Astrocyte of the cerebellum (primary cell): ENCODE results near the gene FAM107B.
A peak's percentile ranks its signal among the peaks of the same experiment; 100 is the strongest.

Source experiments
- DNase-seq: peaks from one replicate; pipeline ENCODE4 v3.0.0-alpha.2; 2011; ENCODE audit warnings: low read depth
- H3K4me3 ChIP-seq: 2 replicates; pipeline ENCODE4 v1.5.1; 2011; ENCODE audit warnings: mild to moderate bottlenecking, low read depth, low read length, moderate library complexity
- in situ Hi-C: cut with HindIII; loops from 2 replicates; pipeline ENCODE4 v1.10.0; 2017; ENCODE audit warnings: low sequenced_read_pairs
- TF ChIP-seq, protein P1 (sequence below): IDR thresholded peaks from 2 replicates; pipeline ENCODE4 v1.5.1; 2012; ENCODE audit warnings: low read length, low read depth, moderate library complexity, mild to moderate bottlenecking; ENCODE audit errors: missing control alignments

Gene FAM107B

DNA sequence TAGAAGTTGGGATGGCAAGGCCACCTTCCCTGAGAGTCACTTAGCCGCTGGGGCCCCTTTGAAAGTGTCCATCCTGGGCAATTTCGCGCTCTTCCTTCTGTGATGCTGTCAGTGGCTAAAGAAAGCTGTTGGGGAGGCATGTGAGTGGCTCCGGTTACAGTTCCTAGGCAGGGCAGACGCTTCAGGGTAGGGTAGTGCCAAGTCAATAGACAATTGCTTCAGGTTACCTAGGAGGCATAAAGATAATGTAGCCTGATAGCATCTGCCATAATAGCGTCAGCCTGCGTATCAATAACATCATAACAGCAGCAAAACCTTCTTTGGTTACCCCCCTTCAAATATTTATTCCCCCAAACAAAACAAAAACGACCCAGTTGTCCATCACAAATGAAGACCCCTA, at the start of gene FAM107B:
Gene FAM107B (minus strand): TSS at position 101 of the 400 bp plus-strand sequence. CDS start 234 bp downstream, outside the sequence.
- TF ChIP-seq, protein P1, sequence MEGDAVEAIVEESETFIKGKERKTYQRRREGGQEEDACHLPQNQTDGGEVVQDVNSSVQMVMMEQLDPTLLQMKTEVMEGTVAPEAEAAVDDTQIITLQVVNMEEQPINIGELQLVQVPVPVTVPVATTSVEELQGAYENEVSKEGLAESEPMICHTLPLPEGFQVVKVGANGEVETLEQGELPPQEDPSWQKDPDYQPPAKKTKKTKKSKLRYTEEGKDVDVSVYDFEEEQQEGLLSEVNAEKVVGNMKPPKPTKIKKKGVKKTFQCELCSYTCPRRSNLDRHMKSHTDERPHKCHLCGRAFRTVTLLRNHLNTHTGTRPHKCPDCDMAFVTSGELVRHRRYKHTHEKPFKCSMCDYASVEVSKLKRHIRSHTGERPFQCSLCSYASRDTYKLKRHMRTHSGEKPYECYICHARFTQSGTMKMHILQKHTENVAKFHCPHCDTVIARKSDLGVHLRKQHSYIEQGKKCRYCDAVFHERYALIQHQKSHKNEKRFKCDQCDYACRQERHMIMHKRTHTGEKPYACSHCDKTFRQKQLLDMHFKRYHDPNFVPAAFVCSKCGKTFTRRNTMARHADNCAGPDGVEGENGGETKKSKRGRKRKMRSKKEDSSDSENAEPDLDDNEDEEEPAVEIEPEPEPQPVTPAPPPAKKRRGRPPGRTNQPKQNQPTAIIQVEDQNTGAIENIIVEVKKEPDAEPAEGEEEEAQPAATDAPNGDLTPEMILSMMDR: no peak
- in situ Hi-C loops: no loop called here
- no peak for DNase-seq
- no peak within 1 kb of the TSS for H3K4me3 ChIP-seq

DNA sequence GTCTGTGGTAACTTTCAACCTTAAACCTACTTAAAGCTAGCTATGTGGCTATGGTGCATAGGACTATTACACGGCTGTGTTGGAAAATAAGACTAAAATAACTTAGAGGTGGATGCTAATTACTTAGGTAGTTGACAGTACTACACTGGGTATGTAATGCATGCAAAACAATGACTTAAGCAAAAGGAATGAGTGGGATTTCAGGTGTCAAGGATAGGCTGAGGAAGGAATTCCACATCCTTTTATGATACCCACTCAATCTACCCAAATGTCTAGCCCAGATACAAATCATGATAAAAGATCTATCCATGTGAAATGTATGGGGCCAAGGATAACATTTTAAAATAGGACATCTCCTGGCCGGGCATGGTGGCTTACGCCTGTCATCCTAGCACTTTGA, 49.3 kb upstream of the FAM107B start:
- TF ChIP-seq, protein P1: no peak
- in situ Hi-C loops: no loop called here
- no peak overlapping the region for H3K4me3 ChIP-seq
- DNase-seq: no peak

DNA sequence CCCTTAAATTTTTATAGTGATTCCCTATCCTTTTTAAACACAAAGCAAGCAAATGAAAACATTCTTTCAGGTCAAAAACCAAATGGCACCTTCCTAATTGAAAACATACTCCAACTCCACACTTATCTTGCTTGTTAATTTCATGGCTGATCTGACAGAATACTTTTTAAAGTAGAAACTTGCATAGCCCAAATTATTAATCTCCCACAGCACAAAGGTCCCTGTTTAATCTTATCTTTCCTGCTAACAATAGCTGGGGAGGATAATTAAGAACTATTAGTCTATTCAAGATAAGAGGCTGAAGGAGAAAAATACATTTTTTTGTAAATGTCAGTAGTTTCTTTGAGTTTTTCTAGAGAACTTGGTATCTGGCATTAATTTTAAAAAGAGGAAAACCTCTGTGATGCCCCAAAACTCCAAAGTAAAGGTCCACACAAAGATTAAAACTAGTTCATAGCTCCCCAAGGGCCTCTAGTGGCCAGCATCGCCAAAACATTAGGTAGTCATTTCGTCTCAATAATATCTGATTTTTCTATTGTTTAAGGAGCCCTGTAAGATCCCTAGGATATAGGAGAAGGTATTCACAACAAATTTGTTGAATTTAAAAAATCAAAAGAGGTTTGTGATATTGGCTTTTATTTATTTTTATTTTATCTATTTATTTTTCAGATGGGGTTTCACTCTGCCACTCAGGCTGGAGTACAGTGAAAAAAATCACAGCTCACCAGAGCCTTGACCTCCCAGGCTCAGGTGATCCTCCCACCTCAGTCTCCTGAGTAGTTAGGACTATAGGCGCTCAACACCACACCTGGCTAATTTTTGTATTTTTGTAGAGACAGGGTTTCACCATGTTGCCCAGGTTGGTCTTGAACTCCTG, 48.4 kb upstream of the FAM107B start:
- DNase-seq: peak; percentile 24
- no peak overlapping the region for H3K4me3 ChIP-seq
- TF ChIP-seq, protein P1: peak; percentile 78
- in situ Hi-C loops: no loop called here

DNA sequence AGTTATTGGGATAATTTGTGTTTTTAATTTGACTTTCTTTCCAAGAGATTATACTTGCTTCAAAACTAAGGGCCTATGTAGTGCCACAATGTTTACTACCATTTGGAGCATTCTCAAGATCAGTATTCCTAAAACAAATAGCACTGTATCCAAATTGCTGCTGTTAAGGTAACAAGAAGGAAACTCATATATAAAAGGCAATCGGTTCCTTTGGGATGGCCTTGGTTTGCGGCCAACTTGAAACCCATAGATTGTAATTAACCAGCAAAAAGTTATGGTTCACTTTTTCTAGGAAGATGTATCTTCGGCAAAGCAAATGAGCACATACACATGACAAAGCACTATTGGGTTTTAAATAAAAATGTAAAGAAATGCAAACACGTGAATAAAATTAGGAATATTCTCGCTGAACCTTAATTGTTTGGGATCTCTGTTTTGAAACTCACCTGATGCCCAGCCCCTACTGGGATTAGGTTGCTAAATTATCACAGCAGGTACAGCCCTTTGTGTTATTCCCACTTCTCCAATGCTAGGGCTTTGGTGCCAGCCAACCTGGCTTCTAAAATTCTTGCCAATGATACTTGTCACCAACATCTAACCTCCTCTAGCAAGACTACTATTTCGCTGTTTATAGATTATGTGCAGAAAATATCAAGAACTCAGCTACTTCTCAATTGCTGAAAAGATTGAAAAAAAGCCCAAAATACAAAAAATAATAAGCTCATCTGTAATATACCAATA, 47.1 kb upstream of the FAM107B start:
- TF ChIP-seq, protein P1: no peak
- no peak overlapping the region for H3K4me3 ChIP-seq
- in situ Hi-C loops: no loop called here
- DNase-seq: no peak

DNA sequence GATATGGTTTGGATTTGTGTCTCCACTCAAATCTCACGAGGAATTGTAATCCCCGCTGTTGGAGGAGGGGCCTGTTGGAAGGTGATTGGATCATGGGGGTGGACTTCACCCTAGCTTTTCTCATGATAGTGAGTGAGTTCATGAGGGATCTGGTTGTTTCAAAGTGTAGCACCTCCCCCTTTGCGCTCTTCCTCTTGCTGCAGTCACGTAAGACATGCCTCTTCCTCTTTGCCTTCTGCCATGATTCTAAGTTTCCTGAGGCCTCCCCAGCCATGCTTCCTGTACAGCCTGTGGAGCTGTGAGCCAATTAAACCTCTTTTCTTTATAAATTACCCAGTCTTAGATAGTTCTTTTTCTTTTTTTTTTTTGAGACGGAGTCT, 46.1 kb upstream of the FAM107B start:
- H3K4me3 ChIP-seq: no peak overlapping the region
- in situ Hi-C loops: no loop called here
- no peak for DNase-seq

More for the DNA sequence above, 46.1 kb upstream of the FAM107B start:
- TF ChIP-seq, protein P1: no peak
